Choroid plexus epithelial cell (primary cell): ENCODE results near the gene ANGPTL2.

Source experiments
- DNase-seq: peaks from one replicate; pipeline ENCODE4 v3.0.0-alpha.2; 2010; ENCODE audit warnings: low read depth
- H3K4me3 ChIP-seq: 2 replicates; pipeline ENCODE4 v1.5.1; 2011; ENCODE audit warnings: low read depth, mild to moderate bottlenecking, control low read depth, low read length, moderate library complexity
- TF ChIP-seq, protein P1 (sequence below): conservative IDR thresholded peaks from 2 replicates; pipeline ENCODE4 v1.5.1; 2011; ENCODE audit warnings: low read depth, mild to moderate bottlenecking, control low read depth, inconsistent platforms, low read length, moderate library complexity

The ANGPTL2 gene

GRCh38 chr9:127162046-127162863, 39.8 kb upstream of the ANGPTL2 start:
- no peak overlapping the region for H3K4me3 ChIP-seq
- peak; percentile 36 for DNase-seq
- TF ChIP-seq, protein P1, sequence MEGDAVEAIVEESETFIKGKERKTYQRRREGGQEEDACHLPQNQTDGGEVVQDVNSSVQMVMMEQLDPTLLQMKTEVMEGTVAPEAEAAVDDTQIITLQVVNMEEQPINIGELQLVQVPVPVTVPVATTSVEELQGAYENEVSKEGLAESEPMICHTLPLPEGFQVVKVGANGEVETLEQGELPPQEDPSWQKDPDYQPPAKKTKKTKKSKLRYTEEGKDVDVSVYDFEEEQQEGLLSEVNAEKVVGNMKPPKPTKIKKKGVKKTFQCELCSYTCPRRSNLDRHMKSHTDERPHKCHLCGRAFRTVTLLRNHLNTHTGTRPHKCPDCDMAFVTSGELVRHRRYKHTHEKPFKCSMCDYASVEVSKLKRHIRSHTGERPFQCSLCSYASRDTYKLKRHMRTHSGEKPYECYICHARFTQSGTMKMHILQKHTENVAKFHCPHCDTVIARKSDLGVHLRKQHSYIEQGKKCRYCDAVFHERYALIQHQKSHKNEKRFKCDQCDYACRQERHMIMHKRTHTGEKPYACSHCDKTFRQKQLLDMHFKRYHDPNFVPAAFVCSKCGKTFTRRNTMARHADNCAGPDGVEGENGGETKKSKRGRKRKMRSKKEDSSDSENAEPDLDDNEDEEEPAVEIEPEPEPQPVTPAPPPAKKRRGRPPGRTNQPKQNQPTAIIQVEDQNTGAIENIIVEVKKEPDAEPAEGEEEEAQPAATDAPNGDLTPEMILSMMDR, result no peak

DNA sequence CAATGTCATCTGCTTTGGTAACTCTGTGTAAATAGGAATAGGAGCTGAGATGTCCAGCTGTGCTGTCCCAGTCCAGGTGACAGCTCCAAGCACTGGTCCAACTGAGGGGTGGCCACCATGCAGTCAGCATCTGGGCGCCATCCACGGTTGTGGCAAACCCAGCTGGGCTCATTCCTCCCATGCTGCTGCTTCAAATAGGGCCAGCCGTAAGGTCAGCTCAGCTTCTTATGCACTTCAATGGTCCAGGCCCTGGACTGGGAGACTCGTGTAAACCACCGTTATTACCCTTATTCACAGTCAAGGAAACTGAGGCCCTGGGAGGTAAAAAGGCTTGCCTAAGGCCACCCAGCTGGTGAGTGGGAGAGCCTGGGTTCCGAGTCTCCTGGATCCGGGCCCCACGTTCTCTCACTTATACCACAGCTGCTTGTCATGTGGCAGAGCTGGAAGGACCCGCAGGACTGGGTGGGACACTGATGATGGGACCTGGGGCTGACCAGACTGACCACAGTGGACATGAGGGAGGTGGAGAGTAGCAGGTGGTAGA, 38.7 kb upstream of the ANGPTL2 start:
- TF ChIP-seq, protein P1, result no peak
- DNase-seq, result no peak
- no peak overlapping the region for H3K4me3 ChIP-seq

DNA sequence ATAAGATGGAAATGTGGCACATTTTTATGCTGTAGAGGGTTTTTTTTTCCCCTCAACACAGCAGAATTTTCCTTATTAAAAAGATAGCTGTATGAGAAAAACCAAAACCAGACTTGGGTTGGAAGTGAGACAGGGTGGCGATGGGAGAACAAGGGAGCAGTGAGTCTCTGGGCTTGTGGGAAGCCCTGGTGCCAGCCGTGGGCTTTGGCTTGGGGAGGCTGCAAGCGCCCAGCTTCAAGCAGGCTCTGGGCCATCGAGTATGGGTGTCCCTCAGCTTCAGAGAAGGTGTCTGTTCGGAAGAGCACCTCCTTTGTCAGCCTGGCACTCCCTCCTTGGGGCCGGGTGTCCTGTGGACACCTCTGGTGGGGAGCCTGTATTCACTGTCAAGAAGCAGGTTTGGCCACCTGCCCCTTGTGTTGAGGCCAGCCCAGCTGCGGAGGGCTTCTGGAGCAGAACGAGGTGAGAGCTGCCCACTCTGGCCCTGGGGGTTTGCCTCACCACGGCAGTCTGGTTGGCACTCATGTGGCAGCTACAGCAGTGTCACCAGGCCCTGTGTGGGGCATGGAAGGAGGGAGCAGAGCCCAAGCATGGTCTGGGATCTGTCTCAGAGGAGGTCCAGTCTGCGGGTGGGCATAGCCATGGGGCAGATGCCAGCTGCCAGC, 37.6 kb upstream of the ANGPTL2 start:
- DNase-seq, result no peak
- no peak overlapping the region for H3K4me3 ChIP-seq
- TF ChIP-seq, protein P1, result no peak

DNA sequence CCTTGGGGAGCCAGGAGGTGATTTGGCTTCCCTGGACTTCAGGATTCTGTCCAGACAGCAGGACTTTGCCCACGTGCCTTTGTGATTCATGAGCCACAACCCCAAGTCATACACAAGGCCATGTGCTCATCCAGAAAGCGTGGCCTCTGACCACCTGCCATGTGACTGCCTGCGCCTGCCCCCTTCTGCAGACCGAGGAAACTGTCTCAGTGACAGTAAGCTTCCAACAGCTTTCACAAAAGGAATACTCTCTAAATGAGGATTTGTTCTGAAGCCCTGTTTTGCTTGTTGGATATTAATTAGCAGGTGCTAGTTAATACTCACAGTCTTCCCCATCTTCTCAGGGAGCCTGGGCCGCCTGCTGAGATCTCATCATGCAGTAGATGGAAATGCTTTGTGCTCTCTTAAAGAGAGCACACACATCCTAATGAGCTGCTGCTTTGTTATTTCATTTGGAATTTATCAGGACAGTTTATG, 36.9 kb upstream of the ANGPTL2 start:
- peak; percentile 93 for DNase-seq
- TF ChIP-seq, protein P1, result peak; percentile 57
- H3K4me3 ChIP-seq, result no peak overlapping the region

- TF ChIP-seq, protein P1, result no peak
- no peak for DNase-seq
- H3K4me3 ChIP-seq, result no peak overlapping the region
These were observed 36.4 kb upstream of the ANGPTL2 start for GRCh38 chr9:127158786-127159324.

GRCh38 chr9:127155314-127155960, 33.0 kb upstream of the ANGPTL2 start:
- DNase-seq, result no peak
- TF ChIP-seq, protein P1, result no peak
- no peak overlapping the region for H3K4me3 ChIP-seq
